ENCODE measurements around the gene FERMT2.
A peak's percentile ranks its signal among the peaks of the same experiment; 100 is the strongest.

FERMT2 gene

GRCh38 chr14:52950898-52951680 lies at the start of gene FERMT2:
Gene FERMT2, minus strand, starts transcription at chr14:52951050. Its CDS starts 482 bp downstream, at chr14:52950568.
- no peak for DNase-seq

- no peak for DNase-seq
Observed at GRCh38 chr14:52998376-52999015, 47.6 kb upstream of the FERMT2 start.

- no peak for DNase-seq
Observed at GRCh38 chr14:52996493-52996892, 45.6 kb upstream of the FERMT2 start.

GRCh38 chr14:52995998-52996397 lies 45.1 kb upstream of the FERMT2 start:
- DNase-seq, result no peak

- DNase-seq, result no peak
Observed at GRCh38 chr14:52992236-52992870, 41.5 kb upstream of the FERMT2 start.

- DNase-seq, result no peak
Observed at GRCh38 chr14:52988139-52988538, 37.3 kb upstream of the FERMT2 start.

GRCh38 chr14:52987514-52987913 lies 36.7 kb upstream of the FERMT2 start:
- DNase-seq, result no peak

GRCh38 chr14:52987042-52987441 lies 36.2 kb upstream of the FERMT2 start:
- no peak for DNase-seq

GRCh38 chr14:52977798-52978197 lies 26.9 kb upstream of the FERMT2 start:
- DNase-seq, result no peak

- no peak for DNase-seq
Observed at GRCh38 chr14:52974406-52974805, 23.6 kb upstream of the FERMT2 start.

- DNase-seq, result peak; percentile 29
Observed at GRCh38 chr14:52961060-52961639, 10.3 kb upstream of the FERMT2 start.

GRCh38 chr14:52960627-52961026 lies 9.8 kb upstream of the FERMT2 start:
- no peak for DNase-seq

GRCh38 chr14:52954346-52955214 lies 3.7 kb upstream of the FERMT2 start:
- DNase-seq, result no peak

- no peak for DNase-seq
Observed at GRCh38 chr14:52951681-52952554, 1.1 kb upstream of the FERMT2 start.

GRCh38 chr14:52950410-52950897 lies 396 bp downstream of the FERMT2 start:
- peak; percentile 2 for DNase-seq

- no peak for DNase-seq
Observed at GRCh38 chr14:52949711-52950409, 990 bp downstream of the FERMT2 start.

GRCh38 chr14:52949249-52949648 lies 1.6 kb downstream of the FERMT2 start:
- no peak for DNase-seq

GRCh38 chr14:52948836-52949235 lies 2.0 kb downstream of the FERMT2 start:
- no peak for DNase-seq

- DNase-seq, result no peak
Observed at GRCh38 chr14:52948039-52948438, 2.8 kb downstream of the FERMT2 start.

- DNase-seq, result no peak
Observed at GRCh38 chr14:52944254-52944653, 6.6 kb downstream of the FERMT2 start.

GRCh38 chr14:52939427-52939826 lies 11.4 kb downstream of the FERMT2 start:
- DNase-seq, result no peak

Measured in activated effector memory CD4-positive, alpha-beta T cell treated with Interleukin-2 at 50 U/mL for 16 hours (primary cell).